Activated CD4-positive, CD25-positive, alpha-beta regulatory T cell treated with anti-CD3 and anti-CD28 coated beads, Interleukin-2, amount 50 U/mL, for 16 hours (primary cell): ENCODE data around the gene COPS3.

Experiments
- DNase-seq: peaks from one replicate; pipeline ENCODE4 v3.0.0-alpha.2; 2020; ENCODE audit warnings: low read depth, low spot score

COPS3 gene

GRCh38 chr17:17216776-17217175 lies 64.3 kb downstream of the COPS3 start:
- no peak for DNase-seq

DNA sequence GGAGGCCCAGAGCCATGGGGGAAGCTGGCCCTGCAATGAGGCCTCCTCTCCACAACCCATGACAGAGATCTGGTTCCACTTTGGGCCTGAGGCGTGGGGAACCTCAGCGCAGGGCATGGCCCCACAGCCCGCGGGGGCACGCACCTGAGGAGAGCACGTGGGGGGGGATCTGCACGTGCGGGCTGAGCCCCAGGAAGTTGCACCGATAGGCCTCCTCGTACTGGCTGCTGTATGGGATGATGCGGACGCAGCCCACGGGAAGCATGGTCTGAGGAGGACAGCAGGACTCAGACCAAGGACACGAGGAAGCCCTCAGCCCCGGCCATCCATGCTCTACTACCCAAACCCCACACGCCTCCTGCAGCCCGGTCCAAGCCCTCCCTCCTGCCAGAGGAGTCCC lies 64.8 kb downstream of the COPS3 start:
- no peak for DNase-seq

DNA sequence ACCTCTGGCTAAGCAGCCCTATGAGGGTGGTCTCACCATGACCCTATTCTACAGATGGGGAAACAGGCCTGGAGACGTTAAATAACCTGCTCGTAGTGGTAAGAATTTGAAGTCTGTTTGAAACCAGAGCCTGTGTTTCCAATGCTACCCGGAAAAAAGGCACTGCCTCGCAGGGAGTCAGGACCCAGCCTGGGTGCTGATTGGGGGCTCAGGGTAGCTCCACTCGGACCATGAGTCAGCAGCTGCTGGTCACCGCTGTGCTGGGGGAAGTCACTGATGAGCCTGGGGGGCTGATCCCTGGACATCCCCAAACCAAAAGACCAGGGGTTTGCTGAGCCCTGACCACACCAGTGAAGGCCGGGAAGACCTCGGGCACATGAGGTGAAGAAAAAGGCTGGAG lies 65.5 kb downstream of the COPS3 start:
- no peak for DNase-seq

DNA sequence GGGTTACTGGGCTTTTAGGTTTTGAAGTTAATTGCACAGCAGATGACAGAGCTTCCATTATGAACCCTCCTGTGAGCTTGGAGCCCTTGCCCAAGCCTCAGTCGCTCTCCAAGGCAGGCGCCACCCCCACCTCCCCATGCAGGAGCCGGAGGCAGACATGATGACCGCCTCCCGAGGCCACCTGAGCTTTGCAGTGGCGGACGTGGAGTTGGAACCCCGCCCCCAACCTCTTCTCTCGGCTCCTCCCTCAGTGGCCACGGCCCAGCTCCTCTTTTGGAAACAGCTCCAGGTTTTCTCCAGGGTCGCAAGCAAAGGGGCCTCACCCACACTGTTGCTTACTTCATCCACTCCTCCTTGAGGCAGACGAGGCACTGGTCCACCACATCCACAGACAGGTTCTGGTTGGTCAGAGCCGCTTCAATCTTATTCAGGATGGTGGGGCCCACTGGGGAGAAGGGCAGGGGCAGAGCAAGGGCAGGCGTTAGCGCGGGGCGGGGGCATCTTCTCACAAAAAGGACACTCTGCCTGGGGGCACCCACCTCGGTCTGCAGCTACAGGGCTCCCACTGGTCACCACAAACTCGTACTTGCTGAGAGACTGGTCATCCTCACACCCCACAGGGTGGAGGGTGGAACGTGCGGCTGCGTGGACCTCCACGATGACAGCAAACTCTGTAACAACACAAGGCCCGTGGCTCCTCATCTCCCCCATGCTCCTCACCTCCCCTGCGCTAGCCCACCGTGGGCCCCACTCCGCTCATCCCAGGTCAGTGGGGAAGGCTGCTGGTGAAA lies 66.2 kb downstream of the COPS3 start:
- DNase-seq: no peak

DNA sequence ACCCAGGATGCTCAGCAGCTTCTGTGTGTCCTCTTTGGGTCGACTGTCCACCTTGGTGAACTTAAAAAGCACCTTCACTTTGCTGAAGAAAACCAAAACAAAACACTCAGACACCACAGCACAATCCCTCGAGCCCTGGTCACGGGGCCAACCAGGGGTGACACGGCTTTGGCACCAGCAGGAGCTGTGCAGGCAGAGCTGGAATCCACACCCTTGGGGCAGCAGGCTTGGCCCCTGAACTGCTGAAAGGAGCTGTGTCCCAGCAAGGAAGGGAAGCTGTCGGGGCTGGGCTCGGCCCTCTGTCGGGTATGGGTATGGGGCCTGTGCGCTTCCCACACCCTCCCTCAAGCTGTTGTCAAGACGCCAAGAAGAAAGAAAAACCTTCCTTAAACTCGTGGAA lies 67.3 kb downstream of the COPS3 start:
- DNase-seq: no peak

- DNase-seq: no peak
These were observed 73.0 kb downstream of the COPS3 start for GRCh38 chr17:17207998-17208397.

- no peak for DNase-seq
These were observed 74.1 kb downstream of the COPS3 start for GRCh38 chr17:17206913-17207335.

- peak; percentile 80 for DNase-seq
These were observed 74.7 kb downstream of the COPS3 start, which contains the start of gene PLD6 for GRCh38 chr17:17206124-17206912. TSS of gene PLD6 (minus strand) at chr17:17206333. CDS start at chr17:17206286, 47 bp downstream.

DNA sequence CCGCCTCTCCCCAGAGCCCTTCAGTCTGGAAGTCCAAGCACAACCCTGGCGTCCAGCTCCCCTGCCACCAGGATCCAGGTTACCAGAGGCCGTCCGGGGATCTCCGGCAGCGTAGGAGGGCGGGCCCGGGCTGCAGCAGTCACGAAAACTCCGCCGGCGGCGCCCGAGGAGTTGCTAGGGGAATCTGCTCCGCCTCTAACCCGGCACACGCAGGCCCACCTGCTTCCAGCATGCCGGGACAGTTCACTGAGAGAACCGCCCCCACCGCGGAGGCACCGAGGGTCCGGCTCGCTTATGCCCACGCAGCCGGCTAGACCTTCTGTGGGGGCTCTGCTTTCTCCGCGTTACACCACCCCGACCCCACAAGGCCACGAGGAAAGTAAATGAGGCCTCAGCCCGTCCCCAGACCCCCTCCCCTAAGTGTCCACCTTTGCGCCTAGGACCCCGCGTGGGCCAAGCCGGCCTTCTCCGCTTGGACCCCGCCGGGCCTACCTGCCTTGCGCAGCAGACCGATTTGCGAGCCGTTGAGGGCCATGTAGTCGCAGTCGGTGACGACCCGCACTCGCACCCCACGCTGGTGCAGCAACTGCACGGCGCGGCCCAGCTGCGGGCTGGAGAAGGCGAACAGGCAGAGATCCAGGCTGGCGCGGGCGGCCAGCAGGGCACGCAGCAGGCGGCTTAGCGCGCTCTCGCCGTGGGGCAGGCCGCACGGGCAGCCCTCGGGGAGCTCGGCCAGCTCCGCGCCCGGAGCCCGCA lies 75.5 kb downstream of the COPS3 start:
- DNase-seq: peak; percentile 10

GRCh38 chr17:17204635-17205231 lies 76.3 kb downstream of the COPS3 start:
- no peak for DNase-seq

GRCh38 chr17:17204041-17204591 lies 76.9 kb downstream of the COPS3 start:
- no peak for DNase-seq

DNA sequence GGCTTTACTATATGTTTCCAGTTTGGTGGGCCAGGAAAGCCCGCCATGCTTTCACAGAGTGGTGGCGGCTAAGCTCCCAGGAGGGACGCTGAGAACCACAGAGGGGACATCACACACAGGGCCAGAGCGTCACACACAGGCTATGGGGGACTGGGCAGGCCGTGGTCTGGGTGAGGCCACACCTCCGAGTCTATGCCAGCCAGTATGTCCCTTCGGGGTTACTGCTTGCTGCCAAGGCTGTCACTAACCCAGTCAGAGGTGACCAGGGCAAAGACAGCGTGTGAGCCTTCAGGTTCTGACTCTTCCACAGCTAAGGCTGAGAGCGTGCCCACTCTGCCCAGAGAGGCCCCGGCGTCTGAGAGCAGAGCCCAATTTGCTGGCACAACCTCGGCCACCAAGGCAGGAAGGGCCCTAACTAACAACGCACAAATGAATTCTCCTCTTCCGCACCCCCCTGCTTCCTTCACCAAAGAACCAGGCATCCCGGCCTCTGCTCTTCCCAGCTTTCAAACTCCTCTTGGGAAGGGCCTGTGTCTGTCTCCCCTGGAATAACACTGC lies 77.8 kb downstream of the COPS3 start:
- no peak for DNase-seq

DNA sequence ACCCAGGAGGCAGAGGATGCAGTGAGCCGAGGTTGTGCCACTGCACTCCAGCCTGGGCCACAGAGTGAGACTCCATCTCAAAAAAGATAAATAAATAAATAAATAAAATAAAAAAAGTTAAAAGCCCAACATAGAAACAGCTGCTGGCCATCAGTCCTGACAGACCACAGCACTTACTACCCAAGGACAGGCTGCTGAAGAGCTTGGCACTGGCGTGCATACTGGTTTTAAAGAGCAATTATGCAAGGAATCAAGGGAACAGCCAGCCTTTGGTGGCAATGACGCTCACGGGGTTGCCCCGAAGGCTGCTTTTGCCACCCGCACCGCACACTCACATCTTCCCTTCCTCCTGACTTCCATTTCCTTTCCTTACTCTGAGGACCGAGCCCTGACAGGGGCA lies 79.1 kb downstream of the COPS3 start:
- no peak for DNase-seq

DNA sequence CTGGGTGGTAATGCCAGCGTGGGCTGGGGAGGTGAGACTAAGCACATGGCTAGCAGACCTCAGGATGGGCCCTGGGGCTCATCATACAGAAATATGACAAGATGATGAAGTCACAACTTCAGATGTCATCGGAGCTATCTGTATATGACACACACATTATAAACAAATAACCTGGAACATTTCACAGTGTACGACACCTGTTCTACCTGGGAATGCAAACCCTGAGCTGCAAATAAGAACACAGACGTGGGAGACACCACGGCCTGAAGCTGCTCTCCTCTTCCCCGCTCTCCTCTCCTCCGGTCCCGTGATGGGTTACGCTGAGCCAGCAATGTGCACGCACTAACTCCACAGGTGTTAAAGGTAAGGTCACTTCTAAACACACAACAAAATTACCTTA lies 79.8 kb downstream of the COPS3 start:
- no peak for DNase-seq

DNA sequence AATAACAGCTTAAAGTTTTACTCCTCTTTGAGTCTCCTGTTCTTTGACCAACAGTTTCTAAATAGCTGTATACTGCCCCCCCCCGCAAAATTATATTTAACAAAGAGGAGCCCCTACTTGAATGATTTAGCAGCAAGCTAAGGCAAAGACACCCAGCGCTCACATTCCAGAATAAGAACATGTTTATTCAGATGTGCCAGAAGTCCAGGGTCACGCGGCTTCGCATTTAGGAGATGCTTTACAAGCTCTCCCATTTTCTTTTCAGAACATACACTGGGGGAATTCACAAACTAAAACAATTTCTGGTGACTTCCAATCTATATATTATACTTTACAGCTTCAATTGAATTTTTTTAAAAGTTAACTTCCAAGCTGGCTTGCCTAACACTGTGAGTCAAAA lies 80.2 kb downstream of the COPS3 start:
- DNase-seq: no peak

DNA sequence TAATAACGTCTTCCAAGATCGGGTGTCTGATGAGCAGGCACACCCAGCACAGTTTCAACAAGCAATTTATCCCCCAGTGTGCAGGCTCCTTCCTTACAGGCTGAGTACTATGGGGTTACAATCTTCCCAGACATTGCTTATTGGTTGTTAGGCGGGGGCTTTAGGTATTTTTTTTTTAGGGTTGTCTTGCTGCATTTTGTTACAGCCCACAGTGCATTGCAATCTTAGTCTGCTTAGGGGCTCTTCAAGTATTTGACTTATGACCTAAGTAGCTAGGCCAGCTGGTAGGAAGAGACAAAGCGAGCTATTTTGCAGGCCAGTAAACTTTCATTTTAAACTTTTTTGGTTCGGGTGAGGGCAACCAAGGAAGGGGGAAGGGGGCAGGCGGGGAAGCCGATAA lies 80.7 kb downstream of the COPS3 start:
- no peak for DNase-seq

DNA sequence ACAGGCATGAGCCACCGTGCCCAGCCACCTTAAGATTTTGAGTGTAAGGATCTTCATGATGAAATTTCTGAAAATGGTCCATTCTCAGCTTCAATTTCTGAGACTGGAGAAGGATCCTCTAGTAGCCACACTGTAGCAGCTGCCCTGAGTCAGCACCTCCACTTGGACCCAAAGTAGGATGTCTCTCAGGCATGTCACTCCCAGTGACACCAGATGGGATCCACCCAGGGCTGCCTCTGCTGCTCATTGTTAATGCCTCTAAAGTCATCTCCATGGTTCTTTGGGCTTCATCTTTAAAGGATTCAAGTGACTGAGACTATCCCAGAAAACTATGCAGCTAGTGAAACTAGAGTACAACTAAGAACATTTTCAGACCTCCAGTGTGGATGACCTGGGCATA lies 82.8 kb downstream of the COPS3 start:
- DNase-seq: no peak

DNA sequence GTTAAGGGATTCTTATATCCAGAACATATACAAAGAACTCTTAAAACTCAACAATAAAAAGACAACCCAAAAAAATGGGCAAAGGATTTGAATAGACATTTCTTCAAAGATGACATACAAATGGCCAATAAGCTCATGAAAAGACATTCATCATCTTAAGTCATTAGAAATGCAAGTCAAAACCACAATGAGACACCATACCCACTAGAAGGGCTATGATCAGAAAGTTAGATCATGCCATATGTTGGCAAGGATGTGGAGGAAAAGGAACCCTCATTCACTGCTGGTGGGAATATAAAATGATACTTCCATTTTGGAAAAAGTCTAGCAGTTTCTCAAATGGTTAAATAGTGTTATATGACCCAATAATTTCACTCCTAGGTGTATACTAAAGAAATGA lies 84.3 kb downstream of the COPS3 start:
- no peak for DNase-seq
